ENCODE measurements around the gene ADAM19. TPM values are rescaled to one million over a fixed set of nuclear protein-coding genes. Genes with fewer than 3 reads are reported as not detected.

The ADAM19 gene
- total RNA-seq (2022) (0.47 and 0.96 TPM in 2 replicates), Bru-seq, nascent RNA (percentile 20 among the genes with signal in this experiment), BruChase-seq, experiment 1, labeled RNA remaining after a 6-hour chase (percentile 20 among the genes with signal in this experiment), BruChase-seq, experiment 2, labeled RNA remaining after a 2-hour chase (percentile 14 among the genes with signal in this experiment)
- long read RNA-seq, partial matches to known transcripts: 0 of 1 reads
- long read RNA-seq, other reads (novel, unspliced or antisense): 1 of 1 reads

DNA sequence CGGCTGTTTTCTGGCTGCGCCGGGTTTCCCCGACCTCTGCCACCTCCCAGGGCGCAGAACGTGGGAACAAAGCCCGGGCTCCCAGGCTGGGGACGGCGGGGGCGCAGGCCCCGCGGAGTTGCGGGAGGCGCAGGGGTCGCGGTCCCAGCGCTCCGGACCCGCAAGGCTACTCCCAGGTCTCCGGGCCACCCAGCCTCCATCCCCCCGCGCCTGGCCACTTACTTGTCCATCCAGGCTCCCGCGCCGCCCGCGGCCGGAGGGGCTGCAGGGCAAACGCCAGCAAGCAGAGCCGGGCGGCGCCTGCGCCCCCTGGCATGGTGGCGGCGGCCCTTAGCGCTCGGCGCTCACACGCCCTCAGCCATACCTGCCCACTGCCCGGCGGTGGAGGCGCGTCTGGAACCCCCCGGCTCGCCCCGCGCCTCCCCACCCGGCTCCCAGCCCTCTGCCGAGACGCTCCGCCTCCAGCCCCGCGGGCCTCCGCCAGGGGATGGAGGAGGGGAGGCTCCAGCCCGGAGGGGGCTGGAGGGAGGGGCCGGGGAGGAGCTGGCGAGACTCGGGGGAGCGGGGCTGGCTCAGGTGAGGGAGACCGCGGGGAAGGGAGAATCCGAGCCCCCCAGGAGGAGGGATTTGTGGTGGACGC is at the start of gene ADAM19:
ADAM19 (minus strand) TSS at position 395 of the 640 bp plus-strand sequence; CDS start at position 316, 79 bp downstream.
- peaks cover 13% of the 10 kb centered on the region for H3K4me1 Mint-ChIP-seq (ENCODE audit: insufficient read depth, unreplicated experiment)
- peak; percentile 27 for DNase-seq (ENCODE audit: unreplicated experiment)
- no peaks in the 10 kb centered on the region for H3K36me3 Mint-ChIP-seq (ENCODE audit: insufficient read depth, unreplicated experiment)
- no peak within 1 kb of the TSS for H3K27ac Mint-ChIP-seq (ENCODE audit: low read depth, unreplicated experiment)
- ChIA-PET POLR2A (no interaction called here), CTCF (interaction anchor here (0.6 kb wide), 1 partner anchor 21 kb away, joined by 3 read pairs; no protein-coding TSS in a partner anchor)
- H3K27me3 Mint-ChIP-seq (ENCODE audit: insufficient read depth, unreplicated experiment): no peaks in the 10 kb centered on the region
- intact Hi-C loops (cut with micrococcal nuclease): loop anchor here (10.0 kb wide), 2 partner anchors 89 to 139 kb away; no protein-coding TSS in a partner anchor
- no TSS peak for BruUV-seq (replicated peaks)
- no peaks in the 10 kb centered on the region for H3K9me3 Mint-ChIP-seq (ENCODE audit: unreplicated experiment)
- peak within 1 kb of the TSS; percentile 73 for H3K4me3 Mint-ChIP-seq (ENCODE audit: unreplicated experiment)
- TF ChIP-seq CTCF (IDR thresholded peaks at IDR 0.05; ENCODE audit: unreplicated experiment): no peak

GRCh38 chr5:157624144-157624543 is 48.6 kb upstream of the ADAM19 start:
- Mint-ChIP-seq H3K36me3 (ENCODE audit: insufficient read depth, unreplicated experiment) (no peaks in the 10 kb centered on the region), H3K27me3 (ENCODE audit: insufficient read depth, unreplicated experiment) (no peaks in the 10 kb centered on the region), H3K4me1 (ENCODE audit: insufficient read depth, unreplicated experiment) (no peaks in the 10 kb centered on the region), H3K4me3 (ENCODE audit: unreplicated experiment) (no peak overlapping the region), H3K27ac (ENCODE audit: low read depth, unreplicated experiment) (no peak overlapping the region), H3K9me3 (ENCODE audit: unreplicated experiment) (no peaks in the 10 kb centered on the region)
- POLR2A ChIA-PET: no interaction called here
- TF ChIP-seq CTCF (IDR thresholded peaks at IDR 0.05; ENCODE audit: unreplicated experiment): no peak
- CTCF ChIA-PET: no interaction called here
- intact Hi-C loops (cut with micrococcal nuclease): no loop called here
- BruUV-seq (replicated peaks): no TSS peak
- no peak for DNase-seq (ENCODE audit: unreplicated experiment)

- no peak overlapping the region for H3K27ac Mint-ChIP-seq (ENCODE audit: low read depth, unreplicated experiment)
- H3K36me3 Mint-ChIP-seq (ENCODE audit: insufficient read depth, unreplicated experiment): no peaks in the 10 kb centered on the region
- H3K4me3 Mint-ChIP-seq (ENCODE audit: unreplicated experiment): no peak overlapping the region
- CTCF ChIA-PET: interaction anchor here (0.6 to 1.4 kb wide), 3 partner anchors 60 to 473 kb away, joined by 3 to 4 read pairs (median 3); no protein-coding TSS in a partner anchor
- TF ChIP-seq CTCF (IDR thresholded peaks at IDR 0.05; ENCODE audit: unreplicated experiment): no peak
- no peak for DNase-seq (ENCODE audit: unreplicated experiment)
- H3K27me3 Mint-ChIP-seq (ENCODE audit: insufficient read depth, unreplicated experiment): no peaks in the 10 kb centered on the region
- POLR2A ChIA-PET: no interaction called here
- no peaks in the 10 kb centered on the region for H3K4me1 Mint-ChIP-seq (ENCODE audit: insufficient read depth, unreplicated experiment)
- H3K9me3 Mint-ChIP-seq (ENCODE audit: unreplicated experiment): no peaks in the 10 kb centered on the region
- intact Hi-C loops (cut with micrococcal nuclease): no loop called here
- BruUV-seq (replicated peaks): no TSS peak
Observed at GRCh38 chr5:157620776-157621175, 45.2 kb upstream of the ADAM19 start.

GRCh38 chr5:157618191-157618765 is 42.7 kb upstream of the ADAM19 start:
- Mint-ChIP-seq H3K9me3 (ENCODE audit: unreplicated experiment) (no peaks in the 10 kb centered on the region), H3K4me3 (ENCODE audit: unreplicated experiment) (no peak overlapping the region), H3K4me1 (ENCODE audit: insufficient read depth, unreplicated experiment) (no peaks in the 10 kb centered on the region), H3K36me3 (ENCODE audit: insufficient read depth, unreplicated experiment) (no peaks in the 10 kb centered on the region), H3K27ac (ENCODE audit: low read depth, unreplicated experiment) (no peak overlapping the region), H3K27me3 (ENCODE audit: insufficient read depth, unreplicated experiment) (no peaks in the 10 kb centered on the region)
- POLR2A ChIA-PET: interaction anchor here (1.3 kb wide), 1 partner anchor 8 kb away, joined by 5 read pairs; no protein-coding TSS in a partner anchor
- no peak for TF ChIP-seq CTCF (IDR thresholded peaks at IDR 0.05; ENCODE audit: unreplicated experiment)
- no peak for DNase-seq (ENCODE audit: unreplicated experiment)
- BruUV-seq (replicated peaks): no TSS peak
- CTCF ChIA-PET: interaction anchor here (0.5 to 1.8 kb wide), 6 partner anchors 9 to 188 kb away, joined by 3 to 6 read pairs (median 4); no protein-coding TSS in a partner anchor
- intact Hi-C loops (cut with micrococcal nuclease): no loop called here

Data from MCF 10A (cell line).